IMR-90 (cell line): ENCODE measurements around the gene RHO. TPM values are rescaled to one million over a fixed set of nuclear protein-coding genes. Genes with fewer than 3 reads are reported as not detected.

Experiments used
- ATAC-seq: fragments of 200-7000 bp; cut with Tn5 transposase; 2 replicates; pipeline ENCODE4 v1.9.1; 2020; ENCODE audit warnings: low read depth, mild to moderate bottlenecking, moderate library complexity
- BruUV-seq: library from RNA; stranded (reverse); fragments of 400-500 nt; replicated peaks from 2 replicates; lab custom pipeline; 2021; lab: Mats Ljungman, UMichigan
- CTCF ChIA-PET: fragments of 300-600 bp; formaldehyde crosslinking; extraction: SDS; loops from one replicate; lab custom pipeline; 2021; ENCODE audit warnings: antibody characterized with exemption; lab: Yijun Ruan, JAX
- POLR2A ChIA-PET: fragments of 300-600 bp; sonication (Branson Sonifier 250); formaldehyde crosslinking; loops from one replicate; lab custom pipeline; 2022; ENCODE audit warnings: antibody characterized with exemption; ENCODE audit not compliant: unreplicated experiment; lab: Charles Lee
- DNase-seq: peaks from one replicate; pipeline ENCODE4 v3.0.0; 2013
- H2AFZ ChIP-seq: replicated peaks from 2 replicates; pipeline ENCODE3; 2013; ENCODE audit warnings: low read length, mild to moderate bottlenecking; ENCODE audit not compliant: poor library complexity
- H2AK5ac ChIP-seq: 2 replicates; pipeline ENCODE4 v1.6.1; 2013; ENCODE audit warnings: low read depth, low read length, inconsistent platforms
- H2AK9ac ChIP-seq: replicated peaks from 2 replicates; pipeline ENCODE3; 2013; ENCODE audit warnings: mild to moderate bottlenecking, low read depth, low read length, moderate library complexity; ENCODE audit not compliant: poor library complexity
- H2BK120ac ChIP-seq: 2 replicates; pipeline ENCODE4 v1.6.1; 2013; ENCODE audit warnings: low read depth, low read length, inconsistent platforms
- H2BK15ac ChIP-seq: 3 replicates; pipeline ENCODE4 v1.6.1; 2013; ENCODE audit warnings: low read depth, low read length, inconsistent platforms
- H2BK20ac ChIP-seq: 2 replicates; pipeline ENCODE4 v1.6.1; 2013; ENCODE audit warnings: low read depth, mild to moderate bottlenecking, inconsistent platforms, low read length, moderate library complexity
- H2BK5ac ChIP-seq: 2 replicates; pipeline ENCODE4 v1.6.1; 2013; ENCODE audit warnings: mild to moderate bottlenecking, low read depth, low read length, inconsistent platforms; ENCODE audit not compliant: poor library complexity, severe bottlenecking
- H3K14ac ChIP-seq: replicated peaks from 2 replicates; pipeline ENCODE4 v1.6.1; 2013; ENCODE audit warnings: low read depth, low read length, inconsistent platforms
- H3K18ac ChIP-seq: 2 replicates; pipeline ENCODE4 v1.6.1; 2013; ENCODE audit warnings: low read depth, low read length, control low read depth
- H3K23ac ChIP-seq: 2 replicates; pipeline ENCODE4 v1.6.1; 2013; ENCODE audit warnings: low read depth, low read length, inconsistent platforms
- H3K27ac ChIP-seq: 2 replicates; pipeline ENCODE4 v1.5.1; 2013; ENCODE audit warnings: mild to moderate bottlenecking, control low read depth, low read length; ENCODE audit not compliant: insufficient read depth
- H3K27me3 ChIP-seq: 2 replicates; pipeline ENCODE4 v1.6.1; 2013; ENCODE audit warnings: low read length; ENCODE audit not compliant: control insufficient read depth, insufficient read depth
- H3K36me3 ChIP-seq: 2 replicates; pipeline ENCODE4 v1.6.1; 2013; ENCODE audit warnings: low read length, mixed read lengths; ENCODE audit not compliant: control insufficient read depth, insufficient read depth
- H3K4ac ChIP-seq: 2 replicates; pipeline ENCODE4 v1.6.1; 2013; ENCODE audit warnings: low read depth, low read length, inconsistent platforms
- H3K4me1 ChIP-seq: 2 replicates; pipeline ENCODE4 v1.6.1; 2013; ENCODE audit warnings: low read length, mixed read lengths; ENCODE audit not compliant: control insufficient read depth, insufficient read depth
- H3K4me2 ChIP-seq: 2 replicates; pipeline ENCODE4 v1.6.1; 2013; ENCODE audit warnings: low read depth, mild to moderate bottlenecking, control low read depth, low read length, moderate library complexity
- H3K4me3 ChIP-seq: 2 replicates; pipeline ENCODE4 v1.5.1; 2013; ENCODE audit warnings: low read depth, mild to moderate bottlenecking, control low read depth, low read length, moderate library complexity; ENCODE audit not compliant: insufficient read depth
- H3K56ac ChIP-seq: 2 replicates; pipeline ENCODE4 v1.6.1; 2013; ENCODE audit warnings: low read length, inconsistent platforms; ENCODE audit not compliant: insufficient read depth; ENCODE audit errors: extremely low read depth
- H3K79me1 ChIP-seq, 2 experiments: 2 replicates each; pipeline ENCODE4 v1.6.1; 2013; ENCODE audit warnings: low read length in 2 of 2, inconsistent platforms in 1 of 2, low read depth in 1 of 2
- H3K9ac ChIP-seq: 2 replicates; pipeline ENCODE4 v1.6.1; 2013; ENCODE audit warnings: low read depth, low read length, control low read depth
- H3K9me1 ChIP-seq: 2 replicates; pipeline ENCODE4 v1.6.1; 2013; ENCODE audit warnings: low read length, inconsistent platforms; ENCODE audit not compliant: insufficient read depth
- H3K9me3 ChIP-seq: 2 replicates; pipeline ENCODE4 v1.6.1; 2013; ENCODE audit warnings: low read length; ENCODE audit not compliant: control insufficient read depth, insufficient read depth
- H4K20me1 ChIP-seq: 2 replicates; pipeline ENCODE4 v1.6.1; 2013; ENCODE audit warnings: low read length, inconsistent platforms; ENCODE audit not compliant: insufficient read depth
- H4K5ac ChIP-seq: 2 replicates; pipeline ENCODE4 v1.6.1; 2013; ENCODE audit warnings: mild to moderate bottlenecking, low read depth, low read length, control low read depth
- H4K8ac ChIP-seq, 2 experiments: 2 replicates each; pipeline ENCODE4 v1.6.1; 2013; ENCODE audit warnings: low read depth in 2 of 2, low read length in 2 of 2, control low read depth in 1 of 2, inconsistent platforms in 1 of 2
- H4K91ac ChIP-seq: 2 replicates; pipeline ENCODE4 v1.6.1; 2013; ENCODE audit warnings: low read depth, low read length, inconsistent platforms; ENCODE audit not compliant: insufficient read depth
- CEBPB ChIP-seq: IDR thresholded peaks from 2 replicates; pipeline ENCODE4 v1.6.1; 2012; ENCODE audit warnings: low read depth, low read length, improper control_type of control experiment
- CTCF ChIP-seq: conservative IDR thresholded peaks from 2 replicates; pipeline ENCODE4 v1.5.1; 2012; ENCODE audit warnings: mild to moderate bottlenecking, low read depth, low read length, improper control_type of control experiment
- FOS ChIP-seq: fragments of 150-350 bp; IDR thresholded peaks from 2 replicates; pipeline ENCODE4 v1.6.1; 2016; ENCODE audit warnings: low read depth, low read length
- MAZ ChIP-seq: IDR thresholded peaks from 2 replicates; pipeline ENCODE4 v1.6.1; 2012; ENCODE audit warnings: low read depth, mild to moderate bottlenecking, low read length, improper control_type of control experiment, moderate library complexity, borderline replicate concordance
- POLR2A ChIP-seq: IDR thresholded peaks from 2 replicates; pipeline ENCODE4 v1.6.1; 2012; ENCODE audit warnings: mild to moderate bottlenecking, low read depth, low read length
- RCOR1 ChIP-seq: IDR thresholded peaks from 2 replicates; pipeline ENCODE4 v1.6.1; 2012; ENCODE audit warnings: mild to moderate bottlenecking, low read length, improper control_type of control experiment; ENCODE audit not compliant: insufficient replicate concordance
- SMC3 ChIP-seq: fragments of 150-350 bp; IDR thresholded peaks from 2 replicates; pipeline ENCODE4 v1.6.1; 2016; ENCODE audit warnings: low read depth, mild to moderate bottlenecking, antibody characterized with exemption, low read length, moderate library complexity
- WGBS, 2 experiments: methylation state at CpG; one replicate each; pipeline versions ENCODE4 v1.1.5 to v1.1.7; 2013; ENCODE audit warnings: missing lambda C conversion rate in 2 of 2; ENCODE audit not compliant: insufficient read length in 1 of 2; ENCODE audit errors: extremely low coverage in 2 of 2; 5-methylcytosine and 5-hydroxymethylcytosine counted together
- dilution Hi-C: fragments of 300-500 bp; cut with HindIII; formaldehyde crosslinking; loops from one replicate; pipeline ENCODE4 v1.14.3; 2018; ENCODE audit warnings: low sequenced_read_pairs; ENCODE audit not compliant: unreplicated experiment
- in situ Hi-C: fragments of 300-500 bp; cut with MboI; formaldehyde crosslinking; loops from 3 replicates; pipeline ENCODE4 v1.14.3; 2019; ENCODE audit warnings: low sequenced_read_pairs, inconsistent platforms, mixed read lengths
- intact Hi-C: fragments of 100-400 bp; cut with micrococcal nuclease; formaldehyde crosslinking; loops from 2 replicates; pipeline ENCODE4 v1.10.0; 2022
- polyA plus RNA-seq, 3 experiments: library from polyadenylated mRNA; depleted of rRNA; stranded (reverse); fragments of >200 nt; gene quantifications; 2 replicates each; pipeline ENCODE4 v1.2.3, GENCODE V29; 2012; ENCODE audit warnings: low replicate concordance in 1 of 3
- total RNA-seq: library from RNA; depleted of rRNA; stranded (reverse); fragments of >200 nt; gene quantifications from 2 replicates; pipeline ENCODE4 v1.2.3, GENCODE V29; 2012
- TF ChIP-seq, protein P1 (sequence below): fragments of 150-350 bp; IDR thresholded peaks from 2 replicates; pipeline ENCODE4 v1.6.1; 2016; ENCODE audit warnings: low read depth, mild to moderate bottlenecking, low read length, moderate library complexity, borderline replicate concordance

The RHO gene
- total and polyA plus RNA-seq, 2 of the 4 experiments (the other 2 are of a cell fraction): not detected

GRCh38 chr3:129519449-129519848, 9.0 kb upstream of the RHO start:
- Histone ChIP-seq H3K18ac (no peak overlapping the region), H2AK5ac (no peak overlapping the region), H3K4me1 (no peaks in the 10 kb centered on the region), H2AK9ac (no peak overlapping the region), H4K20me1 (no peaks in the 10 kb centered on the region), H3K4me3 (no peak overlapping the region), H2BK120ac (no peak overlapping the region), H3K9me1 (peaks cover 3% of the 10 kb centered on the region; the same call in 1 of the 2 replicates), H3K23ac (no peak overlapping the region), H3K9me3 (no peaks in the 10 kb centered on the region), H4K91ac (no peak overlapping the region), H2BK15ac (no peak overlapping the region), H3K27me3 (no peaks in the 10 kb centered on the region), H3K4ac (no peak overlapping the region), H2AFZ (no peak overlapping the region), H3K79me1 (no peaks in the 10 kb centered on the region), H3K36me3 (peaks cover 11% of the 10 kb centered on the region; the same call in 1 of the 2 replicates), H4K5ac (no peak overlapping the region), H3K4me2 (no peak overlapping the region), H3K9ac (no peak overlapping the region), H2BK20ac (no peak overlapping the region), H3K27ac (no peak overlapping the region), H3K56ac (no peak overlapping the region), H4K8ac (no peak overlapping the region), H2BK5ac (no peak overlapping the region), H3K14ac (no peak overlapping the region)
- dilution Hi-C loops (no loop called here), in situ Hi-C loops (no loop called here), intact Hi-C loops (no loop called here)
- ATAC-seq: no peak
- CTCF ChIA-PET: no interaction called here
- POLR2A ChIA-PET: no interaction called here
- WGBS, 2 experiments: 92% methylated on average over 9 of the region's 10 CpGs; no CpG with 5 or more reads in 1 of the 2 experiments
- BruUV-seq: no TSS peak
- no peak for DNase-seq
- TF ChIP-seq CEBPB (no peak), POLR2A (no peak), MAZ (no peak), FOS (no peak), RCOR1 (no peak), SMC3 (no peak), CTCF (no peak)
- TF ChIP-seq, protein P1, sequence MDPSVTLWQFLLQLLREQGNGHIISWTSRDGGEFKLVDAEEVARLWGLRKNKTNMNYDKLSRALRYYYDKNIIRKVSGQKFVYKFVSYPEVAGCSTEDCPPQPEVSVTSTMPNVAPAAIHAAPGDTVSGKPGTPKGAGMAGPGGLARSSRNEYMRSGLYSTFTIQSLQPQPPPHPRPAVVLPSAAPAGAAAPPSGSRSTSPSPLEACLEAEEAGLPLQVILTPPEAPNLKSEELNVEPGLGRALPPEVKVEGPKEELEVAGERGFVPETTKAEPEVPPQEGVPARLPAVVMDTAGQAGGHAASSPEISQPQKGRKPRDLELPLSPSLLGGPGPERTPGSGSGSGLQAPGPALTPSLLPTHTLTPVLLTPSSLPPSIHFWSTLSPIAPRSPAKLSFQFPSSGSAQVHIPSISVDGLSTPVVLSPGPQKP: no peak
